Measurements from ENCODE around the gene EFL1.

DNA sequence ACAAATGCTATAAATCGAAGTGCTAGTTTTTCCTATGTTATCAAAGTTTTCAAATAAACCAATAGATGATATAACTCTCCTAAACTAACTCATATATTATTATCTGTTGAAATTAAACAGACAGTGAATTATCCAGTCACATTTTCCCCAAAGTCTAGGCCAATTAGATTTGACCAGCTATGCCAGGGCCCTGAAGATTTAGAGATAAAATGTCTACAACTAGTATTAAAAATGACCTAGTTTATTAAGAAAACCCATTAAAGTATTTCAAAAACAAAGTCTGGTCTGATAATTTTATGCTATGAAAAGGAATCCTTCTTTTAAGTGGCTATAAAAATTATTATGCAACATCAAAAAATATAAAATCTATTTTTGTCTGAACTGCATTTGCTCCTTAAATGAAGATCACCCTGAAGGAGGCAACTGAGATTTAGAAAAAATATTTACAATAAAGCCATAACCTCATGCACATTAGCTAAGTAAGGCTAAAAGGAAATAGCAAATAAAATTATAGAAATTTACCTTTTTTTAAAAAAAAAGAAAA lies 133.3 kb downstream of the EFL1 start:
- TF ChIP-seq, protein P1, sequence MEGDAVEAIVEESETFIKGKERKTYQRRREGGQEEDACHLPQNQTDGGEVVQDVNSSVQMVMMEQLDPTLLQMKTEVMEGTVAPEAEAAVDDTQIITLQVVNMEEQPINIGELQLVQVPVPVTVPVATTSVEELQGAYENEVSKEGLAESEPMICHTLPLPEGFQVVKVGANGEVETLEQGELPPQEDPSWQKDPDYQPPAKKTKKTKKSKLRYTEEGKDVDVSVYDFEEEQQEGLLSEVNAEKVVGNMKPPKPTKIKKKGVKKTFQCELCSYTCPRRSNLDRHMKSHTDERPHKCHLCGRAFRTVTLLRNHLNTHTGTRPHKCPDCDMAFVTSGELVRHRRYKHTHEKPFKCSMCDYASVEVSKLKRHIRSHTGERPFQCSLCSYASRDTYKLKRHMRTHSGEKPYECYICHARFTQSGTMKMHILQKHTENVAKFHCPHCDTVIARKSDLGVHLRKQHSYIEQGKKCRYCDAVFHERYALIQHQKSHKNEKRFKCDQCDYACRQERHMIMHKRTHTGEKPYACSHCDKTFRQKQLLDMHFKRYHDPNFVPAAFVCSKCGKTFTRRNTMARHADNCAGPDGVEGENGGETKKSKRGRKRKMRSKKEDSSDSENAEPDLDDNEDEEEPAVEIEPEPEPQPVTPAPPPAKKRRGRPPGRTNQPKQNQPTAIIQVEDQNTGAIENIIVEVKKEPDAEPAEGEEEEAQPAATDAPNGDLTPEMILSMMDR (conservative IDR thresholded peaks at IDR 0.05; ENCODE audit: low read length), result no peak
- TF ChIP-seq EZH2phosphoT487 (IDR thresholded peaks at IDR 0.05; ENCODE audit: borderline replicate concordance, low read depth, low read length), result no peak

Measured in OCI-LY7 (cell line).